ENCODE data around the gene DTNBP1. TPM values are rescaled to one million over a fixed set of nuclear protein-coding genes. Genes with fewer than 3 reads are reported as not detected.

Gene DTNBP1
- total and polyA plus RNA-seq, 2 of the 13 experiments (the other 11 are each of a cell fraction or from before 2014, with no cell fraction given), result 6.6 to 19.1 TPM

- no peak for TF ChIP-seq MNT (IDR thresholded peaks at IDR 0.05)
- TF ChIP-seq, protein P1, sequence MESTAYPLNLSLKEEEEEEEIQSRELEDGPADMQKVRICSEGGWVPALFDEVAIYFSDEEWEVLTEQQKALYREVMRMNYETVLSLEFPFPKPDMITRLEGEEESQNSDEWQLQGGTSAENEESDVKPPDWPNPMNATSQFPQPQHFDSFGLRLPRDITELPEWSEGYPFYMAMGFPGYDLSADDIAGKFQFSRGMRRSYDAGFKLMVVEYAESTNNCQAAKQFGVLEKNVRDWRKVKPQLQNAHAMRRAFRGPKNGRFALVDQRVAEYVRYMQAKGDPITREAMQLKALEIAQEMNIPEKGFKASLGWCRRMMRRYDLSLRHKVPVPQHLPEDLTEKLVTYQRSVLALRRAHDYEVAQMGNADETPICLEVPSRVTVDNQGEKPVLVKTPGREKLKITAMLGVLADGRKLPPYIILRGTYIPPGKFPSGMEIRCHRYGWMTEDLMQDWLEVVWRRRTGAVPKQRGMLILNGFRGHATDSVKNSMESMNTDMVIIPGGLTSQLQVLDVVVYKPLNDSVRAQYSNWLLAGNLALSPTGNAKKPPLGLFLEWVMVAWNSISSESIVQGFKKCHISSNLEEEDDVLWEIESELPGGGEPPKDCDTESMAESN (CRISPR knock-in tag; conservative IDR thresholded peaks at IDR 0.05), result no peak
- TF ChIP-seq KMT2A (CRISPR knock-in tag; IDR thresholded peaks at IDR 0.05), result 0 out of 2 replicates have a peak, but pooled peaks have one; percentile 34
- peak; percentile 66 for TF ChIP-seq FOXP4 (CRISPR knock-in tag; IDR thresholded peaks at IDR 0.05)
- peak; percentile 41; the same call in 1 of the 2 replicates for TF ChIP-seq BRCA1 (CRISPR knock-in tag; IDR thresholded peaks at IDR 0.05)
- TF ChIP-seq ZNF12 (CRISPR knock-in tag; IDR thresholded peaks at IDR 0.05), result peak; percentile 91
- peak; percentile 20; the same call in 1 of the 2 replicates for TF ChIP-seq PITX1 (CRISPR knock-in tag; IDR thresholded peaks at IDR 0.05)
- TF ChIP-seq ARID3A (IDR thresholded peaks at IDR 0.05; ENCODE audit: low read depth, low read length), result no peak
- TF ChIP-seq ZNF891 (CRISPR knock-in tag; IDR thresholded peaks at IDR 0.05), result no peak
- no peak for TF ChIP-seq HHEX (CRISPR knock-in tag; IDR thresholded peaks at IDR 0.05)
- TF ChIP-seq ZNF34 (CRISPR knock-in tag; IDR thresholded peaks at IDR 0.05; ENCODE audit: borderline replicate concordance), result 0 out of 2 replicates have a peak, but pooled peaks have one; percentile 78
- TF ChIP-seq ZNF205 (CRISPR knock-in tag; IDR thresholded peaks at IDR 0.05), result no peak; the same call in 1 of the 2 replicates
- peak; percentile 20; the same call in 1 of the 2 replicates for TF ChIP-seq THAP11 (CRISPR knock-in tag; IDR thresholded peaks at IDR 0.05)
- TF ChIP-seq, protein P2, sequence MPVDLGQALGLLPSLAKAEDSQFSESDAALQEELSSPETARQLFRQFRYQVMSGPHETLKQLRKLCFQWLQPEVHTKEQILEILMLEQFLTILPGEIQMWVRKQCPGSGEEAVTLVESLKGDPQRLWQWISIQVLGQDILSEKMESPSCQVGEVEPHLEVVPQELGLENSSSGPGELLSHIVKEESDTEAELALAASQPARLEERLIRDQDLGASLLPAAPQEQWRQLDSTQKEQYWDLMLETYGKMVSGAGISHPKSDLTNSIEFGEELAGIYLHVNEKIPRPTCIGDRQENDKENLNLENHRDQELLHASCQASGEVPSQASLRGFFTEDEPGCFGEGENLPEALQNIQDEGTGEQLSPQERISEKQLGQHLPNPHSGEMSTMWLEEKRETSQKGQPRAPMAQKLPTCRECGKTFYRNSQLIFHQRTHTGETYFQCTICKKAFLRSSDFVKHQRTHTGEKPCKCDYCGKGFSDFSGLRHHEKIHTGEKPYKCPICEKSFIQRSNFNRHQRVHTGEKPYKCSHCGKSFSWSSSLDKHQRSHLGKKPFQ (CRISPR knock-in tag; IDR thresholded peaks at IDR 0.05; ENCODE audit: insufficient replicate concordance), result no peak
- no peak for TF ChIP-seq BCLAF1 (IDR thresholded peaks at IDR 0.05)
- 0 out of 2 replicates have a peak, but pooled peaks have one; percentile 15 for TF ChIP-seq SMYD3 (CRISPR knock-in tag; IDR thresholded peaks at IDR 0.05)
These were observed 158.1 kb downstream of the DTNBP1 start (continued) for GRCh38 chr6:15504581-15505350.

All from HepG2 (cell line).